Glomerular visceral epithelial cell (primary cell): ENCODE data around the gene SUSD2.
A peak's percentile ranks its signal among the peaks of the same experiment; 100 is the strongest.
"Not testable (repeated sequence)": the region's sequence is repeated elsewhere in the genome, so short reads cannot be mapped to it uniquely, and the experiment has no call there.

Source experiments
- DNase-seq: peaks from one replicate; pipeline ENCODE4 v3.0.0-alpha.2; 2016; ENCODE audit errors: extremely low spot score

Gene SUSD2

DNA sequence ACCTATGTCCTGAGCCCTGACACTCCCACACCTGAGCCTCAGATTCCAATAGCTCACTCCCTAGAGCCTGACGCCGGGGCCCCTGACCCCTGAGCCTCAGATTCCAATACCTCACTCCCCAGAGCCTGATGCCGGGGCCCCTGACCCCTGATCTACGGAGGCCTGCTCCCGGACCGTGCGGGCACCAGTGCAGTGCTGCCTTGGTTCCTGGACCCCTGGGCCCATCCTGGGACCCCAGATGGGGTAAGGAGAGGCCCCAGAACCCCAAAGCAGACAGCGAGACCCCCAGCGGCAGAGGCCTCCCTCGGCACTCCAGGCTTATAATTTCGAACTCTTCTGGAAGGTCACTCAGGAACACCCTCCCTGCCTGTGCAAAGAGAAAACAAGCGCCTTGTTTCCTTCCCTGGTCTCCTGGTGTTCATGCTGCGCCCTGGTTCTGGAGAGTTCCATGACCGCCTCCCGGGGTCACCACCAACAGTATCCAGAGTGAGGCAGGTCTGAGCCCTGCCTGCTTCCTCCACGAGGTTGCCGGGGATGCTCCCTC is 7.5 kb downstream of the SUSD2 start:
- no peak for DNase-seq

DNA sequence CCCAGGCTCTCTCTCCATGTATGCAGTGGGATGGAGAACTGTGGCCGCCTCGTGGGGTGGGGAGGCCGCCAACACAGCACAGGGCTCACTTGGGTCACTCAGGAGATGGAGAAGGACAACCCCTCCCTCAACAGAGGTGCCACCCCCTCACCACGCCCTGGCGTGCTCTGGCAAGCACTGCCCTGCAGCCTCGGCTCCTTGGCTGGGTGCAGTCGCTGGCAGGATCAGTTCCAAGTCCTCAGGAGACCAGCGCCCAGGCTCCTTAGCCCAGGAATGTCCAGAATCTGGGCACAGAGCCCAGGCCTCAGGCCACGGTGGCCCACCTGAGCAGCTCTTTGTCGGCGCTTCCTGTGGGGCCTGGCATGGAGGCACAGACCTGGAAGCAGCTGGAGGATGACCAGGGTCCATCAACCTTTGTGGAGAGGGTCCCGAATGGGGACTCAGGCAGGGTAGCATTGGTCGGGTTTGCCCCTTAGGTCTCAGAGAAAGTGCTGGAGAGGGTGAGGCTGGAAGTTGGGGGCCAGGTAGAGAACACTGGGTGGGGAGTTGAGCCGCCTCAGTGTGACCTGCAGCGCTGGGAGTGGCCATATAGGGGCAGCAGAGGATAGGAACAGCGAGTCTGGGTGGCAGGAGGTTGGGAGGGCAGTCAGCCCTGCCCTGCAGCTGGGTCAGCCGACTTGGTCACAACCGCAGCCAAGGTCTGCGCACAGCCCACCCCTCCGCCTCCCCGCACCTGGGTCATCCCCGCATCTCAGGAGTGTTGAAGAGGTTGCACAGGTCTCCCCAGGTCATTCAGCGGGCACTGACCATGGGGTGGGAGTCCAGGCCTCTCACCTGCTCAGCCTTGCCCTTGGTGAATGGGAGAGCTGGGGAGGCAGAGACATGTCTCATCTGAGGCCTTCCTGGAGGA is 8.2 kb downstream of the SUSD2 start:
- DNase-seq: peak; percentile 65

DNA sequence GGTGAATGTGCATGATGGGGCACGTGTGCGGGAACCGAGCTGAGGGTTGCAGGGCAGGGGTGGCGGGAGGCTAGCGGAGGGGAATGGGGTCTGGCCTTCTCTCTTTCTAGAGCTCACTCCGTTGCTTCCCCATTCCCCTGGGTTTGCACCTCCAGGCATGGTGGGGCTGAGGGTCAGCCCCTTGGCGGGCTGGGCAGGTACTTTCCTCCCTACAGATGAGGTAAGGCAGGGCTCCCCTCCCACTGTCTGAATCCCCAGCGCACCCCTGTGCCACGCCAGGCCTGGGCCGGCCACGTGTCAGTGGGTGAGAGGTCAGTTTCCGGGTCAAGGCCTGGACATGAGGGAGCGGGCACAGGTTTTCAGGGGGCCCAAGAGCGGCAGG is 8.9 kb downstream of the SUSD2 start:
- DNase-seq: no peak

DNA sequence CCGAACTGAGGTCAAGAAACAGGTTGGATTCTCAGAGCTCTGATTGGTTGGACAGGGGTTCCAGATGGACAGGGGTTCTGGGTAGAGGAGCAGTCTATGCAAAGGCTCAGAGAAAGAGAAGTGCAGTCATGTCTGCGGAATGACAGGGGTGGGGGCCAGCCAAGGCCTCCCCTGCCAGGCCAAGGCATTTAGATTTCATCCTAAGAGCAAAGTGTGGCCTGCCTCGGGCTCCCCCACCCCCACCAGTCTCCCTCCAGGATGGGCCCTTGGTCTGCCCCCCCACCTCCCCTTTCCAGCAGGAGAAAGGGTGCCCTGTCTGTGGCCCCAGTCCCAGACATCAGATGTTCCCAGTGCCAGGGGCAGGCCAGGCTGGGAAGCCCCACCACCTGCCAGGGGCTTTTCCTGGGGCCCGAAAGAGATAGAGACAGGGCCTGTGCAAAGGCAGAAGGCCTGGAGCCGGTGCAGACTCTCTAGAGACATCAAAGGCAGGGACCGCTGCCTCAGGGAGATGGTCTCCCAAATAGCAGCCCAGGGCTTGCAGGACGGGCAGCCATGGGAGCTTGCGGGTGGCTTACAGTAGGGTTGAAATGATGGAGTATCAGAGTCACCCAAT is 9.4 kb downstream of the SUSD2 start:
- DNase-seq: no peak

DNA sequence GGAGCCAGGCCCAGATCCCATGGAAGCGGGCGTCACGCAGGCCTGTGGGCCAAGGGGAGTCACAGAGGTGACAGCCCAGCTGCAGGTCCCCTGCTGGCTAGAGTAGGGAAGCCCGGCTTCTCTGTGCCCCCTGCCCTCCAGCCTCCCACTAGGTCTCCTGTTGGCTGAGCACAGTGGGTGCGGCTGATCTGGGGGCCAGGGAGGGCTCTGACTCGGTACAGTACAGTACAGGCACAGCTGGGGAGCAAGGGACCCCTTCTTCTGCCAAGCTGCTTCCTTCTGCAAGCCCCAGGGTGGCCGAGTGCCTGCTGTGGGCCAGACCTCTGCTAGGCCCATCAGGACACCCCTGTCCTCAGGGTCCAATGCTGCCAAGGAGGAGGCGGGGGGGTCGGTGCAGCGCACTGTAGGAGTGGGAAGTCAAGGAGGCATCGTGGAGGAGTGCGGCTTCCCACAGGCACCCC is 10.1 kb downstream of the SUSD2 start:
- DNase-seq: no peak

DNA sequence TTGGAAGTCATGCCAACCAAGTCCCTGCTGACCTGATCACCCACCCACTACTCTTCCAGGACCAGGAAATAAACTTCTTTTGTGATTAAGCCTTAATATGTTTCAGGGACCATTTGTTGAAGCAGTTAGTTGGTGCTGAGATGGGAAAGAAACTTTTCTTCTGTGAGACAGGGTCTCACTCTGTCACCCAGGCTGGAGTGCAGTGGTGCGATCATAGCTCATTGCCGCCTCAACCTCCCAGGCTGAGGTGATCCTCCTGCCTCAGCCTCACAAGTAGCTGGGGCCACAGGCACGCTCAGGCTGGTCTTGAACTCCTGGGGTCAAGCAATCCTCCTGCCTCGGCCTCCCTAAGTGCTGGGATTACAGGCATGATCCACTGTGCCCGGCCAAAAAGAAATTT is 10.6 kb downstream of the SUSD2 start:
- no peak for DNase-seq

DNA sequence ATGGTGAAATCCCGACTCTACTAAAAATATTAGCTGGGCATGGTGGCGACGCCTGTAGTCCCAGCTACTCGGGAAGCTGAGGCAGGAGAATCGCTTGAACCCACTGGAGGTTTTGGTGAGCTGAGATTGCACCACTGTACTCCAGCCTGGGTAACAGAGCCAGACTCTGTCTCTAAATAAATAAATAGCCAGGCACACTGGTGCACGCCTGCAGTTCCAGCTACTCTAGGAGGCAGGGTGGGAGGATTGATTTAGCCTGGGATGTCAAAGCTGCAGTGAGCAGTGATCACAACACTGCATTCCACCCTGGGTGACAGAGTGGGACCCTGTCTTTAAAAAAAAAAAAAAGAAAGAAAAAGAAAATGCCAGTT is 17.4 kb downstream of the SUSD2 start:
- DNase-seq: no peak

DNA sequence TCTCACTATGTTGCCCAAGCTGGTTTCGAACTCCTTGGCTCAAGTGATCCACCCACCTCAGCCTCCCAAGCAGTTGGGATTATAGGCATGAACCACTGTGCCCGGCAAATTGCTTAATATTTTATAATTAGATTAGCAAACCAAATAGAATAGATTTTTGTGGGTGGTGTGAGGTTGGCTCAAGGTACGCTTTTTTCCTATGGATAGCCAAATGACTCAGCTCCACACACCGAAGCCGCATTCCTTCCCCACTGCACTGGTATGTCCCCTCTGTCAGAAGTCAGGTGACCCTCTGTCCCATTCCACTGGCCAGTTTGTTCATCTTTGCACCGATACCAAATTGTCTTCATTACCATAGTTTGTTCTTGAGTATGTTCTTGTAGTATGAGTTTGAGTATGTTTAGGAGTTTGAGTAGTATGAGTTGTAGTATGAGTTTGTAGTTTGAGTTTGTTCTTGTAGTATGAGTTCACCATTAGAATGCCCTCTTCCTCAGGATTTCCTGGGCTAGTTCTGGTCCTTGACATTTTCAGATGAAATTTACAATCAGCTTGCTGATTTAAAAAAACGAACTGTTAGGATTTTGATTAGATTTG is 19.4 kb downstream of the SUSD2 start:
- DNase-seq: peak; percentile 70

DNA sequence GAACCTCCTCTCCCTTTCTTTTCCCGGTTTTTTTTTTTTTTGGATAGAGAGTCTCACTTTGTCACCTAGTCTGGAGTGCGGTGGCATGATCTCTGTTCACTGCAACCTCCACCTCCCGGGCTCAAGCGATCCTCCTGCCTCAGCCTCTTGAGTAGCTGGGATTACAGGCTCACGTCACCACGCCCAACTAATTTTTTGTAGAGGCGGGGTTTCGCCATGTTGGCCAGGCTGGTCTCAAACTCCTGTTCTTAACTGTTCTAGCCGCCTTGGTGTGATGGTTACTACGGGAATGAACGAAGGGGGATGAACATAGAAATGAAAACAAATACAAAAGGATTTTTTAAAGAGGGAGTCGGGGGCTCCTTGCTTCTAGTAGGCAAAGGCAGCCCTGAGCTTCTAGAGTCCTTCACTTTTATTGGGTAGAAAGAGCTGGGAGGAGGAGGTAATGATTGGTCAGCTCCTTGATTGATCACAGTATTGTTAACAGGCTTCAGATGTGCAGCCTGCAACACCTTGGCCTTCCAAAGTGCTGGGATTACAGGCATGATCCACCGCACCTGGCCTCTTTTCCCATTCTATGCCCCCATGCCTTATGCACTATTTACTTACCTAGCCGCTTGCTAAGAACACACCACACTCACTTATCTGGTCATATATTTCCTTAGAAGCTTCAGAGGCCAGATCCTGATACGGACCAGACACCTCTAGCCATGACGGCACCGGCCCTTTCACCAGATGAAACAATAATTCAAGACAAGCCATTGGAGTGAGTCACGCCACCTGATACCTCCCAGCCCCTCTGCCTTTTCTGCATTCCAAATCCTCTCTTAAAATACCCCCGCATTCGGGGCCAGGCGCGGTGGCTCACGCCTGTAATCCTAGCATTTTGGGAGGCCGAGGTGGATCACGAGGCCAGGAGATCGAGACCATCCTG is 20.7 kb downstream of the SUSD2 start:
- peak; percentile 17 for DNase-seq

DNA sequence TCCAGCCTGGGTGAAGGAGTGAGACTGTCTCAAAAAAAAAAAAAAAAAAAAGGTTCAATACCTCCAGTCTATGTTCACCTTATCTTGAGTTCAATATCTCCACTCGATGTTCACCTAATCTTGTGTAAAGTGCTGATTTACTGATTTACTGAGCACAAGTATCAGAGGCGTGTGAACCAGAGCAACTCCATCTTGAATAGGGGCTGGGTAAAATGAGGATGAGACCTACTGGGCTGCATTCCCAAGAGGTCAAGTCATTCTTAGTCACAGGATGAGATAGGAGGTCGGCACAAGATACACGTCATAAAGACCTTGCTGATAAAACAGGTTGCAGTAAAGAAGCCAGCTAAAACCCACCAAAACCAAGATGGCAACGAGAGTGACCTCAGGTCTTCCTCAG is 22.6 kb downstream of the SUSD2 start:
- not testable (repeated sequence) for DNase-seq

DNA sequence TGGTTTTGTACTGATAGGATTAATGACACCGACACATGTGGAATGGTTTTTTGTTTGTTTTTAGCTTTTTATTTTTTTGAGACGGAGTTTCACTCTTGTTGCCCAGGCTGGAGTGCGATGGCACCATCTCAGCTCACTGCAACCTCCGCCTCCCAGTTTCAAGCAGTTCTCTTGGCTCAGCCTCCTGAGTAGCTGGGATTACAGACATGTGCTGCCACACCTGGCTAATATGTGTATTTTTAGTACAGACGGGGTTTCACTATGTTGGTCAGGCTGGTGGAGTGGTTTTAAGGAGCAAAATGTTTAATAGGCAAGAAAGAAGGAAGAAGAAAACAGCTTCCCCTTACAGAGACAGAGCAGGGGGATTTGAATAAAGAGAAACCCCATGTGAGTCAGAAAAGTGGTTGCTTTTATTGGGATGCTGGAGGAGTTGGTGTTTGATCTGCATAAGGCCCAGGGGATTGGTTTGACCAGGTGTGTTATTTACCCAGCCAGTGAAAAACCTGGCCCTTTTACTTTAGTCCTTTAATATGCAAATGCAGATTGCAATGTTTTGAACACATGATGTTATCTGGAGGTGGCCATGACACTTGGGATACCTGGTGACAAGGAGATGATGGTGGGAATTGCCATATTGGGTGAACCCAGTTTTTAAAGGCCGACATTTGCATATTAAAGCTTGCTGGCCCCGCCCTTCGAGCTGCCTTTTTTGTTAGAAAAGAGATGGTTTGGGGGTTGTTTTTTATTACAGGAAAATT is 24.3 kb downstream of the SUSD2 start:
- no peak for DNase-seq

DNA sequence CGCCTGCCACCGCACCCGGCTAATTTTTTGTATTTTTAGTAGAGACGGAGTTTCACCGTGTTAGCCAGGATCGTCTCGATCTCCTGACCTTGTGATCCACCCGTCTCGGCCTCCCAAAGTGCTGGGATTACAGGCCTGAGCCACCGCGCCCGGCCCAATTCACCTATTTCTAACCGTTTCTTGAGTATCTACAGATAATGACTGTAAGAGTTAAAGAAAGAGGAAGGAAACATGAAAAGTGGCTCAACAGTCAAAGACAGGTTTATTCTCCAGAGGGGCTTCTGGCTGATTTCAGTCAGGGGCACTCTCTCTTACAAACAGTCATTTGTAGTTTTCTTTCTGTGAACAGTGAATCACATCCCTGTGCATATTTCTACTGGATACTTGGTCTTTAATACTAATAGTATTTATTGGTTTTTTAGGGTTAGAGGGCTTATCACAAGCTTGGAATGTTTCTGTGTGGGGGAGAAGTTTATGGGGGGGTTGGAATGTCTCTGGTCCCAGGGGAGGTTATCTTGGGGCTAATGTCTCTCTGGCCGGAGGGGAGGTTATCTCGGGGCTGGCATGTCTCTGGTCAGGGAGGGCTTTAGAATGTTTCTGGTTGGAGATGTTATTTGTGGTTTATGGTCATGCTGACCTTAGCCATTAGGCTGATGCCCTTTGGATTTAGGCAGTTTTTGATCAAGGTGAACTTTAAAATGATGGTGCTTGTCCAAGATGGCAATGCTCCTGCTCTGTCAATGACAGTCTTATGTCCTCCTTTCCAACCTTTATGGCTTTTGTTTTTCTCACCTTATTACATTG is 25.4 kb downstream of the SUSD2 start:
- not testable (repeated sequence) for DNase-seq

DNA sequence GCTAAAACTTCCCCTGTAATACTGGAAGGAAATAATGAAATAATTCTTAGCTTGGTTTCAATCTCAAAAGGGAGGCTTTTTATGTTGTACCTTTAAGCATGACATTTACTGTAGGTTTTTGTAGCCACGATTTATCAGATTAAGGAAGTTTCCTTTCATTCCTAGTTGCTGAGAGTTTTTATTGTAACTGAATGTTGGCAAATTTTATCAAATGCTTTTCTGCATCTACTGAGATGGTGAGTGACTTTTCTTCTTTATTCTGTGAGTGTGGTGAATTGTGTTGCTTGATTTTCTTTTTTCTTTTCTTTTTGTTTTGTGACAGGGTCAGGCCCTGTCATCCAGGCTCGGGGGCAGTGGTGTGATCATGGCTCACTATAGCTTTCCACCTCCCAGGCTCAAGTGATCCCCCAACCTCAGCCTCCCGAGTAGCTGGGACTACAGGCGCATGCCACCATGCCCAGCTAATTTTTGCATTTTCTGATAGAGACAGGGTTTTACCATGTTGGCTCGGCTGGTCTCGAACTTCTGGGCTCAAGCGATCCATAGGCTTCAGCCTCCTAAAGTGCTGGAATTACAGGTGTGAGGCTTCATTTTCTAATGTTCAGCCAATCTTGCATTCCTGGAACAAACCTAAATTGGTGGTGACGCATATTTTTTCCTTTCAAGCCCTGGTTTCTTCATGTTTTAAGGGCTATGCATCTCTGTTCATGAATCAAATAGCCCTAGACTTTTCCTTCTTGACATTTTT is 26.2 kb downstream of the SUSD2 start:
- DNase-seq: no peak

DNA sequence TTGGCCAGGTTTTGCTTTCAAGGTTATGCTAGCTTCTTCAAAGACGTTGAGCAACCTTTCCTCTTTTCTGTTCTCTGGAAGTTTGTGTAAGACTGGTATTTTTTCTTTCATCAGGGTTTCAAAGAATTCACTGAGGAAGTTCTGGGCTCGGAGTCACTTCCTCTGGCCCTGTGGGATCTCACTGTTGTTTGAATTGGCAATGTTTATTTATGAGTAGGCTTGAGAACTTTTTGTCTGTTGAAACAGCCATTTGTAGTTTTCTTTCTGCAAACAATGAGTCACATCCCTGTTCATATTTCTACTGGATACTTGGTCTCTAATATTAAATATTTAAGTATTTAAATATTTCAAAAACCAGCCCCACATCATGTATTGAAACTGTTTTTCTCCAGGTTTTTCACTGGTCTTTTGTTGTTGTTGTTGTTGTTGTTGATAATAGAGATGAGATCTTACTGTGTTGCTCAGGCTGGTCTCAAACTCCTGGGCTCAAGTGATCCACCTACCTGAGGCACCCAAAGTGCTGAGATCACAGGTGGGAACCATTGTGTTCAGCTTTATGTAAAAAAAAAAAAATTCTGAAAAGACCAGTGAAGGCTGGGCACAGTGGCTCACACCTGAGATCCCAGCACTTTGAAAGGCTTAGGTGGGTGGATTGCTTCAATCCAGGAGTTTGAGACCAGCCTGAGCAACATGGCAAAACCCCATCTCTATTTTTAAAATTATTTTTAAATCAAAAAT is 26.9 kb downstream of the SUSD2 start:
- peak; percentile 40 for DNase-seq

DNA sequence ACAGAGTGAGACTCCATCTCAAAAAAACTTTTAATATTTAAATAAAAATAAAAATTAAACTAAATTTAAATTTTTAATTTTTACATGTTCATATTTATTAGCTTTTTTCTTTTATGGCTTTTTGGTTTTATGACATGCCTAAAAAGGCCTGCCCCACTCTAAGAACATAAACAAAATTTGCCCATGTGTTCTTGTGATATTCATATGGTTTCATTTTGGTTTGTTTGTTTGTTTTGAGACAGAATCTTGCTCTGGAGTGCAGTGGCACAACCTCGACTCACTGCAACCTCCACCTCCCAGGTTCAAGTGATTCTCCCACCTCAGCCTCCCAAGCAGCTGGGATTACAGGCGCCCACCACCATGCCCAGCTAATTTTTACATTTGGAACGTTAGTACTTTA is 27.7 kb downstream of the SUSD2 start:
- DNase-seq: no peak

DNA sequence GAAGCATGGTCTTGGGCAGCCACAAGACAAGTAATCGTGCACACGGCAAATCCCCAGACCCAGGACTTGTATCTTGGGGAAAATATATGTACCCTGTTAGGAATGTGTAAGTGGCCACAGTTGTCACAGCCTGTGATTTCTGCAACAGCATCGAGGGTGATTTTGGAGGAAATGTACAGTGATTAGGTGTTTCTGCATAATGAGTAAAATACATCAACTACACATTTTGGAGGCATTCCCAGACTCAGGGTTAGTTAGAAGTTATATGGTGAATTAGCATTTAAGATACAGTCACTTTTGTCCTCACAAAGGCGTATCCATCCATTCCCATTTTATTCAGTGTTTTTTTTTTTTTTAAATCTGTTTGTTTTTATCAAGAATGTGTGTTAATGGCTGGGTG is 28.4 kb downstream of the SUSD2 start:
- DNase-seq: no peak

DNA sequence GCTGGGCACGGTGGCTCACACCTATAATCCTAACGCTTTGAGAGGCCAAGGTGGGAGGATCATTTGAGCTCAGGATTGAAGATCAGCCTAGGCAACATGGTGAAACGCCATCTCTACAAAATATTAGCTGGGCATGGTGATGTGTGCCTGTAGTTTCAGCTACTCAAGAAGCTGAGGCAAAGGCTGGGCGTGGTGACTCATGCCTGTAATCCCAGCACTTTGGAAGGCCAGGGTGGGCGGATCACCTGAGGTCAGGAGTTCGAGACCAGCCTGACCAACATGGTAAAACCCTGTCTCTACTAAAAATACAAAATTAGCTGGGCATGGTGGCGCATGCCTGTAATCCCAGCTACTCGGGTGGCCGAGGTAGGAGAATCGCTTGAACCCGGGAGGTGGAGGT is 29.1 kb downstream of the SUSD2 start:
- DNase-seq: not testable (repeated sequence)

DNA sequence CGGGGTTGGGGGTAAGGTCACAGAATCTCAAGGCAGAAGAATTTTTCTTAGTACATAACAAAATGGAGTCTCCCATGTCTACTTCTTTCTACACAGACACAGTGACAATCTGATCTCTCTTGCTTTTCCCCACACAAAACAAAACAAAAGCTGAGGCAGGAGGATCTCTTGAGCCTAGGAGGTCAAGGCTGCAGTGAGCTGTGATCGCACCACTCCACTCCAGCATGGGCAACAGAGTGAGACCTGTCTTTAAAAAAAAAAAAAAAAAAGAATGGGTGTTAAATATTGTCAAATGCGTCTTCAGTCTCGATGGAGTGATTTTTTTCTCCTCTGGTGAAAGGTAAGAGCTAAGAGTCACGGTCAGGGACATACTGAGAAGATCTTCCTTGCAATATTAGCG is 30.4 kb downstream of the SUSD2 start:
- DNase-seq: not testable (repeated sequence)
